NCI-H2171 treated with DMSO at 0.1 percent for 48 hours (cell line): ENCODE results near the gene BRAT1.
"Not testable (repeated sequence)": the region's sequence is repeated elsewhere in the genome, so short reads cannot be mapped to it uniquely, and the experiment has no call there.

ENCODE experiments used
- DNase-seq: peaks from one replicate; lab custom pipeline; 2025; lab: John Stamatoyannopoulos, UW

Gene BRAT1

DNA sequence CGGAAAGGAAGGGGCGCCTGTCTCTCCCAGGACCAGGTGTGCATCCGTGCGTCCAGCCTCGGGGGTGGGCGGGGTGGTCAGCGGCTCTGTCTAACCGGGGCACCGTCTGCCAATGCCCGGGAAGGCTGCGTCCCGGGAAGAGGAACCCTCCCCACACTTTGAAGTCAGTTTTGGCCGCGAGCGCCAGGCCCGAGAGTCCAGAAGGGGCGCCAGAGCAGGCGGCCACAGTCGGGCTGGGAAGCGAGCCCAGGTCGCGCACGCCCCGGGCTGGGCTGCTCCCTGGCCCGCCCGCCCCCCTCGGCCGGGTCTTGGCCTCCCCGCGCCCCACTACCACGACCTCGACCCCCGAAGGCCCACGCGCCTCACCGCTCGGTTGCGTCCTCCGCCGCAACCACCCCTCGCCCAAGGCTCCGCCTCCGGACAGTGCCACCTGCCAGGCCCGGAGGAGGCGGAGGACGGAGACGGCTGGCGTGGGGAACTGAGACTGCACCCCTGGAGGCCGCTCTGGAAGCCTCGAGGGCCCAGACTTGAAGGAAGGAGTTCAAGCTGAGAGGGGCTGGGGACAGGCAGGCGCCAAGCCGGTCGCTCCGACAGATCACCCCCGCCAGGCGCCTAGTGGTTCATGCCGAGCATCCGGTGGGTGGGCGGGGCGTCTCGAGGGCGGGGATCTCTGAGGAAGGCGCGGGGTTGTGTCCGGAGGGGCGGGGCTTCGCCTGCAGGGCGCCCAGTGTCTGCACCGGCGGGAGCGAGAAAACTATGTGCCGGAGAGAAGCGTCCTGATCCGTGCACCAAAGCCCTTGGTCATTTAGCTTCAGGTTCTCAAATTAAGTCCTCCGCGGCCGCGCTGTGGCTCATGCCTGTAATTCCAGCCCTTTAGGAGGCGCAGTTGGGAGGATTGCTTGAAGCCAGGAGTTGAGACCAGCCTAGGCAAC is at the start of gene BRAT1:
BRAT1 (minus strand) TSS at position 404 of the 932 bp plus-strand sequence. CDS start 1,093 bp downstream, outside the sequence.
- DNase-seq, result peak; percentile 89

DNA sequence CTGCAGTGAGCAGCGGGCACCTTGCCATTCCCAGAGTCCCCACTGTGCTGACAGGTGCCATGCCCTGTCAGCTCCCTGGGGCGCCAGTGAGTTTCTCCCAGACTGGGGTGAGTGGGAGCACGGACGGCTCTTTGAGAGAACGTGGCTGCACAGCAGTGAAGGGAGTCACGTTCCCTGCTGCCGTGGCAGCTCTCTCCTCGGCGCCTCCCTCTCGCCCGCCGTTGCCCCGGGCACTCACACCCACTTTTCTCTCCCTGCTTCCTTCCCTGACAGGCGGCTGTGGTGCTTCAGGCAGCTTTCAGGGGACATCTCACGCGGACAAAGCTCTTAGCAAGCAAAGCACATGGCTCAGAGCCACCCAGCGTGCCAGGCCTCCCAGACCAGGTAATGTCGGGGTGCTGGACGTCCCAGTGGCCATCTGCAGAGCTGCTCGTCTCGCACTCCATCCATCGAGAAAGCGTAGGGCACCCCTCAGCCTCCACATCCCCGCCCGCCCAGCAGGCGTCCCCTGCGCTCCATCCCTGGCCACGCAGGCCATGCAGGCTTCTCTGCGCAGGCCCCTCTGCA is 49.4 kb upstream of the BRAT1 start:
- DNase-seq, result peak; percentile 77

GRCh38 chr7:2603044-2603965 is 48.0 kb upstream of the BRAT1 start:
- no peak for DNase-seq

DNA sequence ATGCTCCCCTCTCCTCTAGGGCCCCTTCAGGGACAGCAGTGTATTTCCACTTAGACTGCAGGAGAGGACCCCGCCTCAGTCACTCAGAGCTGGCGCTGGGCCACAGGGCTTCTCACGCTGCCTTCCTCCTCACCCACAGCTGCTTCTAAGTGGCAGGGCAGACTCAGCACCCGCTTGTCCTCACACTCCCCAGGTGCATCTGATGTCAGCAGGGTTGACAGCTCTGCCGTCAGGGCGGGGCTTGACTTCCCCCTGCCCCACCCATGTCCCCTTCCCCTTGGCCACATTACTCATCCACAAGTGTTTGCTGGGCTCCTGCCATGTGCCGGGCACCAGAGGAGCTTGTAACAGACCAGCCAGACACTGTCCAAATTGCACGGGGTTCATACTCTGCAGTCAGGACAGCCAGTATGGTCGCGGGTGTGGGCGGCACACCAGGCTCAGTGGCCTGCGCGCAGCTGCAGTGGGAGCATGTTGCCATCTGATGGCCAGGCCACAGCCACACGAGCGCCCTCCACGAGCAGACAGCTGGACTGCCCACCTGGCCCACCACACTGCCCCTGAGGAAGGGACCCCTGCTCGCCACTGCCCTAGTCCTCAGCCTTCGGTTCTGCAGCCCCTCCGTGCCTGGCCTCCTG is 47.2 kb upstream of the BRAT1 start:
- peak; percentile 62 for DNase-seq

DNA sequence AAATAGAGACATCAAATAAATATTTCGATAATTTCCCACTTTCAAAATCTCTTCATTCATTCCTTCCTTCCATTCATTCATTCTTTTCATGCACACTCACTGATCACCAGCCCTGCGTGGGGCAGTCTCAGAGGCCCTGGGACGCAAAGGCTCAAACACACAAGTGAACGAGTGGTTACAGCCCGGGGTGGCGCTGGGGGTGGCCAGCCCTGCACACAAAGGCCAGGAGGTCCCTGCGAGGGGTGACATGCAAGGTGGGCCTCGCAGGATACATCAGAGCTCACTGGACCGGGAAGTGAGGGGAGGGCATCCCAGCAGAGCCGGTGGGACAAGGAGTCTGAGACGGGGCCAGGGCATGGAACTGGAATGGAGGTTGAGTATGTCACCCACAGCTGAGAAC is 46.6 kb upstream of the BRAT1 start:
- DNase-seq, result no peak

- no peak for DNase-seq
Measured at GRCh38 chr7:2601065-2601464, 45.7 kb upstream of the BRAT1 start.

DNA sequence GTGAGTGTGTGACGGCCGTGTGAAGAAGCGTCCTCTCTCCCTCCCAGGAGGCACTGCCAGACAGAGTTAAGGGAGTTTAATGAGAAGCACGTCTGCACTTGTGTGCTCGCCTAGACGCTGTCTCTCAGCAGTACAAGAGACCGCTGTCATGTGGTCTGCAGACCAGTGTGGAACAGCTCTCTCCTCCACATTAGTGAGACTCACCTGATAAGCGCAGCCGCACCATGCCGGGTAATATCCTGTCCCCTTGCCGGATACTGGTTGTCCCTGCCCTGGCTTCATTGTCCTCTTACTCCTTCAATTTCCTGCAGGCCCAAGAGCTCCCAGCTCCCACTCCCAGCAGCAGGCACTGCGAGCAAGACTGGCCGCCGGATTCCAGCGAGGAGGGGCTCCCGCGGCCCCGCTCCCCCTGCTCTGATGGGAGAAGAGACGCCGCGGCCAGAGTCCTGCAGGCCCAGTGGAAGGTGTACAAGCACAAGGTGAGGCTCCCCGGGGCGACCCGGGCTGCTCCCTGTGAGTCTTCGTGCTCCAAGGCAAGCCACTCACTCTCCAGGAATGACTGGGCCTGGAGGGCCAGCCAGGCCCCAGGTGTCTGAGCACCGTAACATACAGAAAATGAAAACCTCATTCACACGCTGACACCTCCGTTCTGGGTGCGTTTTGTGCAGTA is 43.0 kb upstream of the BRAT1 start:
- no peak for DNase-seq

DNA sequence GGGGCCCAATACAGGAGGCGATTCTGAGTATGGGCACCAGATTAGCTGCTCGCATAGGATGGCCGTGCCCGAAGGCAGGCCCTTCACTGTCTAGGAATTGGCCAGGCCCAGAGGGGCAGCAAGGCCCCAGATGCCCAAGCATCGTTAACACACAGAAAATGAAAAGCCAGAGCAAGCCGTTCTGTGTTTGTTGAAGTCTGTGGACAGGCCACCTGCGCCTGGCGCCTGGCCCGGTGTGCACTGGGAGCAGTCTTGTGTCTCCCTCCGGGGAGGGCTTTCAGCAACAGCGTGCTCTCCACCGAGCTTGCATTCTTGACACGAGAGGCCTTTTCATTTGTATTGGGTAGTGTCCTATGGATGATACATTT is 41.9 kb upstream of the BRAT1 start:
- no peak for DNase-seq

GRCh38 chr7:2596464-2597272 is 41.3 kb upstream of the BRAT1 start:
- DNase-seq, result no peak

DNA sequence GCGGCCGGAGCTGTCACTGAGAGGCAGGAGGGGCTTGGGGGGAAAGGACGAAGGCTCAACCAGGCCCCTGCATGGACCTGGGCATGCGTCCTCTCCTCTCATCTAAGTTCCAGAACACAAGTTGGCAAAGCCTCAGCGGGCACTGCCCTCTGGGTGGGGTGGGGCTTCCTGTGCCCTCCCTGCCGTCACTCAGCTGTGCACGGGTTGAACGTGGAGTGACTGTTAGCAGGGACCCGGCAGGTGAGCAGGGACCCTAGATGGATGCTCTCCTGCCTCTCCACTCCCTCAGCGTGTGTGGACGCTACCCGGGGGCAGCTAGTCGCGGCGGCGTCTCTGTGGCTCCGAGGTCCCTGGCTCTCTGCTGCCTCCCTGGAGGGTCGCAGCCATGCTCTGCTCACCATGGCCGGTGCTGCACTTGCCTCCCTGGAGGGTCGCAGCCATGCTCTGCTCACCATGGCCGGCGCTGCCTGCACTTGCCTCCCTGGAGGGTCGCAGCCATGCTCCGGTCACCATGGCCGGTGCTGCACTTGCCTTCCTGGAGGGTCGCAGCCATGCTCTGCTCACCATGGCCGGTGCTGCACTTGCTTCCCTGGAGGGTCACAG is 40.0 kb upstream of the BRAT1 start:
- no peak for DNase-seq

GRCh38 chr7:2594599-2594998 is 39.3 kb upstream of the BRAT1 start:
- no peak for DNase-seq

GRCh38 chr7:2593036-2593727 is 37.9 kb upstream of the BRAT1 start:
- no peak for DNase-seq

- no peak for DNase-seq
Measured at GRCh38 chr7:2592375-2592865, 37.1 kb upstream of the BRAT1 start.

GRCh38 chr7:2589941-2590340 is 34.6 kb upstream of the BRAT1 start:
- DNase-seq, result not testable (repeated sequence)

DNA sequence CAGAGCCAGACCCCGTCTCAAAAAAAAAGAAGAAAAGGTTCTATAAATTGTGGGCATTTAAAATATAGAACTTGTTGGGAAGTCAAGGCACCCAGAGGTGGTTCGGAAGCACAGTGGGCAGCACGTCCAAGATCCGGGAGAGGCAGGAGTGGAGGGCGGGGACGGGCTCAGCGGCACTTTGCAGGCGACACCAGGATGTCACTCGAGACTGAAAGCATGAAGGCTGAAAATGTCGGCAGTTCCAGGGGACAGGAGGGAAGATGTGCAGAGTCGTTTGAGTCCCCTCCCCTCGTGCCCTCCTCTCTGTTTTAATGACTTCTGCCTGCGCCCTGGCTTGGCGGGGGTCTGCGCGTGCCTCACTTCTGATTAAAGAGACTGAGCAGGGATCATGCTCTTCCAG is 34.0 kb upstream of the BRAT1 start:
- no peak for DNase-seq

GRCh38 chr7:2587778-2588177 is 32.5 kb upstream of the BRAT1 start:
- DNase-seq, result no peak

GRCh38 chr7:2587134-2587533 is 31.8 kb upstream of the BRAT1 start:
- DNase-seq, result no peak

DNA sequence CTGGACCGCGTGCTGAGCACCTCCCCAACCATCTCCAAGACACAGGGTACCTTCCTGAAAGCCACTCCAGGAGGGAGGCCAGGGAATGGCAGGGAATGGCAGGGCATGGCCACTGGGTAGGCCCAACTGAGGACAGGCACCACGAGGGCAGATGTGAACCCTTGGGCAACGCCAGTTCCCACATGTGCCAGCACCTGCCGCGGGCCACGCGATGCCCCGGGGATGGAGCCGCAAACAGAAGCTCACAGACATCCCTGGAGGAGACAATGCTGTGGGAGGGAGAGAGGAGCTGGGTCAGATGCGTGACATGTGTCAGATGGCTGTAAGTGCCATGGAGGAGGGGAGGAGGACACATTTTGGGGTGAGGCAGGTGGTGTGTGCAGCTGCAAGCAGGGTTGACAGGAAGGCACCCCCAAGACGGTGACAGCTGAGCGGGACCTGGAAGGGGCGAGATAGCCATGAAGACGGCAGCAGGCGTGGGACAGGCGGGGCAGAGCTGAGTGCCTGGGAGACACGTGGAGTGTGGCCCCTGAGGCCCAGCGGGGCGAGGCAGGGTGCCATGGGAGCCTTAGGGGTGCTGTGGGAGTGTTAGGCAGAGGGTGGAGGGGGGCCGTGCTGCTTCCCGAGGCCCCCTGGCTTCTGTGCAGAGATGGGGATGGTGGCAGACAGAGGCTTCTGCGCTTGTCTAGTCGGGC is 31.1 kb upstream of the BRAT1 start:
- peak; percentile 46 for DNase-seq

- DNase-seq, result peak; percentile 88
Measured at GRCh38 chr7:2585446-2585845, 30.1 kb upstream of the BRAT1 start.
